Measurements from ENCODE around the gene DHRS1.

The DHRS1 gene

GRCh38 chr14:24278424-24278823 is 21.2 kb downstream of the DHRS1 start:
- TF ChIP-seq MAX (IDR thresholded peaks at IDR 0.05; ENCODE audit: low read depth, low read length) (no peak), MYC (IDR thresholded peaks at IDR 0.05; ENCODE audit: low read depth, low read length) (no peak), CTCF (IDR thresholded peaks at IDR 0.05; ENCODE audit: low read depth, low read length) (no peak), POLR2A (IDR thresholded peaks at IDR 0.05; ENCODE audit: extremely low read depth, insufficient read length) (no peak)
- H3K4me3 ChIP-seq (ENCODE audit: low read depth, low read length): no peak overlapping the region
- DNase-seq (ENCODE audit: low read depth): no peak

GRCh38 chr14:24277606-24278321 is 21.8 kb downstream of the DHRS1 start:
- H3K4me3 ChIP-seq (ENCODE audit: low read depth, low read length): no peak overlapping the region
- peak; percentile 91 for DNase-seq (ENCODE audit: low read depth)
- TF ChIP-seq CTCF (IDR thresholded peaks at IDR 0.05; ENCODE audit: low read depth, low read length) (no peak), POLR2A (IDR thresholded peaks at IDR 0.05; ENCODE audit: extremely low read depth, insufficient read length) (no peak), MYC (IDR thresholded peaks at IDR 0.05; ENCODE audit: low read depth, low read length) (peak; percentile 99), MAX (IDR thresholded peaks at IDR 0.05; ENCODE audit: low read depth, low read length) (peak; percentile 99)

- peak; percentile 16 for DNase-seq (ENCODE audit: low read depth)
Measured at GRCh38 chr14:24277071-24277470, 22.5 kb downstream of the DHRS1 start.

GRCh38 chr14:24274101-24274543 is 25.5 kb downstream of the DHRS1 start:
- DNase-seq (ENCODE audit: low read depth): peak; percentile 66
- no peak overlapping the region for H3K4me3 ChIP-seq (ENCODE audit: low read depth, low read length)
- TF ChIP-seq MAX (IDR thresholded peaks at IDR 0.05; ENCODE audit: low read depth, low read length) (no peak), CTCF (IDR thresholded peaks at IDR 0.05; ENCODE audit: low read depth, low read length) (no peak), POLR2A (IDR thresholded peaks at IDR 0.05; ENCODE audit: extremely low read depth, insufficient read length) (no peak), MYC (IDR thresholded peaks at IDR 0.05; ENCODE audit: low read depth, low read length) (no peak)

More at GRCh38 chr14:24277071-24277470, 22.5 kb downstream of the DHRS1 start:
- H3K4me3 ChIP-seq (ENCODE audit: low read depth, low read length): no peak overlapping the region
- TF ChIP-seq MYC (IDR thresholded peaks at IDR 0.05; ENCODE audit: low read depth, low read length) (no peak), MAX (IDR thresholded peaks at IDR 0.05; ENCODE audit: low read depth, low read length) (no peak), CTCF (IDR thresholded peaks at IDR 0.05; ENCODE audit: low read depth, low read length) (no peak), POLR2A (IDR thresholded peaks at IDR 0.05; ENCODE audit: extremely low read depth, insufficient read length) (no peak)

- no peak overlapping the region for H3K4me3 ChIP-seq (ENCODE audit: low read depth, low read length)
- peak; percentile 28 for DNase-seq (ENCODE audit: low read depth)
- peak; percentile 1 for TF ChIP-seq CTCF (IDR thresholded peaks at IDR 0.05; ENCODE audit: low read depth, low read length)
- TF ChIP-seq POLR2A (IDR thresholded peaks at IDR 0.05; ENCODE audit: extremely low read depth, insufficient read length): no peak
Measured at GRCh38 chr14:24273422-24273998, 26.1 kb downstream of the DHRS1 start.
